Effector memory CD4-positive, alpha-beta T cell (primary cell): ENCODE data around the gene REM1.
"Not testable (repeated sequence)": the region's sequence is repeated elsewhere in the genome, so short reads cannot be mapped to it uniquely, and the experiment has no call there.

Source experiments
- DNase-seq, 3 donors: peaks; one replicate each; pipeline ENCODE4 v3.0.0-alpha.2; 2020
- H3K27ac ChIP-seq: 2 replicates; pipeline ENCODE4 v1.7.0; 2013; ENCODE audit warnings: mild to moderate bottlenecking, low read length, moderate library complexity; ENCODE audit not compliant: insufficient read depth, poor library complexity, severe bottlenecking
- H3K27me3 ChIP-seq: replicated peaks from 2 replicates; pipeline ENCODE4 v1.7.0; 2013; ENCODE audit warnings: mild to moderate bottlenecking, low read length; ENCODE audit not compliant: insufficient read depth, control insufficient read depth, poor library complexity, severe bottlenecking
- H3K36me3 ChIP-seq: 2 replicates; pipeline ENCODE4 v1.7.0; 2013; ENCODE audit warnings: mild to moderate bottlenecking, low read length, moderate library complexity; ENCODE audit not compliant: control insufficient read depth, insufficient read depth
- H3K4me1 ChIP-seq: 2 replicates; pipeline ENCODE4 v1.7.0; 2013; ENCODE audit warnings: low read length, mild to moderate bottlenecking; ENCODE audit not compliant: control insufficient read depth, insufficient read depth, poor library complexity, severe bottlenecking
- H3K4me3 ChIP-seq: 2 replicates; pipeline ENCODE4 v1.7.0; 2013; ENCODE audit warnings: low read length, low read depth, mild to moderate bottlenecking; ENCODE audit not compliant: insufficient read depth, poor library complexity, severe bottlenecking
- H3K9me3 ChIP-seq: 2 replicates; pipeline ENCODE4 v1.7.0; 2013; ENCODE audit warnings: mild to moderate bottlenecking, low read length, moderate library complexity; ENCODE audit not compliant: control insufficient read depth

REM1 gene

DNA sequence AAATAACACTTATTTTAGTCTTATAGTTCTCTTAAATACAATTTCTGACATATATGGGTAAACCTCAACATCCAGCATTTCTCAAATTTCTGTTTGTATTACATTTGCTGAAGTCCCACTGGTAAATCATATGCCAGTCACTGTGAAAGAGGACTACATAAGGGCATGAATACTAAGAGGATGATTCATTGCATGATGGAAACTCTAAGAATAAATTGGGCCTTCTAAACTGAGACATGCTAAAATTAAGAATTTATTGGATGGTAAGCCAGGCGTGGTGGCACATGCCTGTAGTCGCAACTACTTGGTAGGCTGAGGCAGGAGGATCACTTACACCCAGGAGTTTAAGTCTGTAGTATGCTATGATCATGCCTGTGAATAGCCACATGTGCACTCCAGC lies 22.5 kb upstream of the REM1 start:
- Histone ChIP-seq H3K4me3 (no peak overlapping the region), H3K9me3 (no peaks in the 10 kb centered on the region), H3K27me3 (no peaks in the 10 kb centered on the region), H3K27ac (no peak overlapping the region), H3K36me3 (no peaks in the 10 kb centered on the region), H3K4me1 (no peaks in the 10 kb centered on the region)
- no peak for DNase-seq

DNA sequence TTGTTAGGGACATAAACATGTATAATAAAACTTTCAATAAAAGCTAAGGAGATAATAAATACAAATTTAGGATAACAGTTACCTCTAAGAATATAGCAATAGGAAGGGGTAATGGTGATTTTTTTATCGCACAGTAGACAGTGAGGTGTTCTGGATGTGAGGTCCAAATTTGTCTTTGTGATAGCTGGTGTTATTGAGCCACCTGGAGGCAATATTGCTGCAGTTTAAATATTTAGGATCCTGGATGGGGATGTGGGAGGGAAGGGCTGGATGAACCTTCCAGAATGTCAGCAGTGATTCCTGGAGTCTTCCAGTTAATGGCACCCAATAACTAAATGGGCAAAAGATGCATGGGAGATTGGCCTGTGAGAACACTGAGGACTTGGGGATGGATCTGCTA lies 20.7 kb upstream of the REM1 start:
- no peak for DNase-seq
- no peak overlapping the region for H3K4me3 ChIP-seq
- peaks cover 3% of the 10 kb centered on the region for H3K27me3 ChIP-seq
- H3K27ac ChIP-seq: no peak overlapping the region
- H3K9me3 ChIP-seq: no peaks in the 10 kb centered on the region
- no peaks in the 10 kb centered on the region for H3K4me1 ChIP-seq
- H3K36me3 ChIP-seq: no peaks in the 10 kb centered on the region

DNA sequence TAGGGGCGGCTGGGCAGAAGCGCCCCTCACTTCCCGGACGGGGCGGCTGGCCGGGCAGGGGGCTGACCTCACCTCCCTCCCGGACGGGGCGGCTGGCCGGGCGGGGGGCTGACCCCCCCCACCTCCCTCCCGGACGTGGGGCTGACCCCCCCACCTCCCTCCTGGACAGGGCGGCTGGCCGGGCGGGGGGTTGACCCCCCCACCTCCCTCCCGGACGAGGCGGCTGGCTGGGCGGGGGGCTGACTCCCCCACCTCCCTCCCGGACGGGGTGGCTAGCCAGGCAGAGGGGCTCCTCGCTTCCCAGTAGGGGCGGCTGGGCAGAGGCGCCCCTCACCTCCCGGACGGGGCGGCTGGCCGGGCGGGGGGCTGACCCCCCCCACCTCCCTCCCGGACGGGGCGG lies 4.1 kb upstream of the REM1 start:
- H3K27me3 ChIP-seq, DNase-seq, H3K4me1 ChIP-seq, H3K9me3 ChIP-seq, H3K27ac ChIP-seq, H3K4me3 ChIP-seq, H3K36me3 ChIP-seq: not testable (repeated sequence)

DNA sequence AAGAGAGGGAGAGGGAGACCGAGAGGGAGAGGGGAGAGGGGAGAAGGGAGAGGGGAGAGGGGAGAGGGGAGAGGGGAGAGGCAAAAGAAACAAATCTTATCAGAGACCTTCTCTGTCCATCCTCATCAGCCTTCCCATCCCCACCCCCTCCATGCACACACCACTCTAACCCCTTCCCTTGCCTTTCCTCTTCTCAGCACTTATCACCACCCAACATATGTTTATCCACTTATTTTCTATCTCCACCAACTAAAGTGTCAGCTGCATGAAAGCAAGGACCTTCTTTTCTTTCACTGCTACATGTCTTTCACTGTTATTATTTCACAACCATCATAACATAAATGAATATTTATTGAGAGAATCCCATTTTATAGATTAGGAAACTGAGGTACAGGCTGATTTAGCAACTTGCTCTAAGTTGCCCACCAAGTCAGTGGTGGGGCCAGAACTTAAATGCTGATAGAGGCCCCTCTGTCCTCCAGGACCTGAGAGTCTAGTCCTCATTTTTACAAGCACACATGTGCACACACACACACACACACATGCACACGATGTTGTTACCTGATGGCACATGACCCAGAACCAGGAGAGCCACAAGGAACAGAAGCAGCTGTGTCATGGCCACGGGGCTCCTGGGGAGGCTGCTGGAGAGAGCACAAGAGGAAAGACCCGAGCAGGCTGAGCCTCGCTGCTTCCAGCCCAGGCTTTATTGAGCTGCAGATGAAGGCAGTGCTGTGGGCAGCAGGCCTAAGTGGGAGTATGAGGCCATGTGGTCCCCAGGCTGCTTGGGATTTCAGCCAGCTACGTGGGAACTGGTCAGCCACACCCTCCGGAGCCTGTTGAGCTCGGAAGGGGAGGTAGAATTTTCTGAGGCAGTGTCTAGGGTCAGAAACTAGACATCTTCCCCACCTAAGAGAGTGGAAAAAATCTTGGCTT lies 2.4 kb upstream of the REM1 start:
- Histone ChIP-seq H3K4me3 (no peak overlapping the region), H3K4me1 (peaks cover 3% of the 10 kb centered on the region), H3K27me3 (peaks cover 6% of the 10 kb centered on the region), H3K9me3 (no peaks in the 10 kb centered on the region), H3K27ac (no peak overlapping the region), H3K36me3 (no peaks in the 10 kb centered on the region)
- no peak for DNase-seq

DNA sequence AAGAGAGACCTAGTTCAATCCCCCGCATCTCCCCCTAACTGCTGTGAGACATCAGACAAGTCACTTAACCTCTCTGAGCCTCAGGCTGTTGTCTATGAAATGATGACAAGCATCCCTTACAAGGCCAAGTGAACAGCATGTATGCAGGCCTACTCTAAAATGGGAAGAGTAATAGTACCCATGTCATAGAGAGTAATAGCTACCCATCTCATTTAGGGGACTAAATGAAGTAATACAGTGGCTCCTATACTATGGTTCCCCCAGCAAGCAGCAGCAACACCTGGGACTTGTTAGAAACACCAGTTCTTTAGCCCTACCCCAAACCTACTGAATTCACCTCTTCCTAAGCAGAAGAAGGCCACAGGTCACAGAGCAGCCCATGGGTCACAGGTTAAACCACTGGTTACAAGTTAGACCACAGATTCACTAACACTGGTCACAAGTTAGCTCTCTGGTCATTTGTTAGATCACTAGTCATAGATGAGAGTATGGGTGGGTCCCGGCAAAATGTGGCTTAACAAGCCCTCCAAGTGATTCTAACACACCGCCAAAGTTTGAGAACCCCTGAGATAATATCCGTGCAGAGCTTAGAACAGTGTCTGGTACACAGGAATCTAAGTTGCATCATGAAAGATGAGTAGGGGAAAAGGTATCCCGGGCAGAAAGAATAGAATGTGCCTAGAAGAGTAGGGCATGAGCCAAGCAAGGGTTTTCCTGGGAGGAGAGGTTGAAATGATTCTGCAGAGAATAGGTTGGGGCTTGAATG lies 1.6 kb upstream of the REM1 start:
- Histone ChIP-seq H3K9me3 (no peaks in the 10 kb centered on the region), H3K4me1 (peaks cover 3% of the 10 kb centered on the region), H3K27me3 (peaks cover 6% of the 10 kb centered on the region), H3K36me3 (no peaks in the 10 kb centered on the region), H3K4me3 (no peak overlapping the region), H3K27ac (no peak overlapping the region)
- no peak for DNase-seq

DNA sequence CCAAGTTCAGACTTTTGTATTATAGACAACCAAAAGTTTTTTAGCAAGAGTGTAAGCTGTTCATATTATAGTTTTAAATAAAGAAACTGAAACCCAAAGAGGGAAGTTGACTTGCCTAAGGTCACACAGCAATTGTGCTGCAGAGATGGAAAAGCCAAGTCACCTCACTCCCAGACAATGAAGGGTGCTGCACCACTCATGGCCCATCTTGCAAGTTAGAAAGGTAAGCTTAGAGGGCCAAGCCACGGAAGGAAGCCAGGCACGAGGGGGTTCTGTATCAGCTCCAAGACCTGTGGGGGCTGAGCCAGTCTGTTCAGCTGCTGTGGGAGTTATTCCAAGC lies 1.0 kb upstream of the REM1 start:
- Histone ChIP-seq H3K4me1 (peaks cover 3% of the 10 kb centered on the region), H3K9me3 (no peaks in the 10 kb centered on the region), H3K4me3 (no peak overlapping the region), H3K27ac (no peak overlapping the region), H3K27me3 (peaks cover 6% of the 10 kb centered on the region), H3K36me3 (no peaks in the 10 kb centered on the region)
- no peak for DNase-seq

DNA sequence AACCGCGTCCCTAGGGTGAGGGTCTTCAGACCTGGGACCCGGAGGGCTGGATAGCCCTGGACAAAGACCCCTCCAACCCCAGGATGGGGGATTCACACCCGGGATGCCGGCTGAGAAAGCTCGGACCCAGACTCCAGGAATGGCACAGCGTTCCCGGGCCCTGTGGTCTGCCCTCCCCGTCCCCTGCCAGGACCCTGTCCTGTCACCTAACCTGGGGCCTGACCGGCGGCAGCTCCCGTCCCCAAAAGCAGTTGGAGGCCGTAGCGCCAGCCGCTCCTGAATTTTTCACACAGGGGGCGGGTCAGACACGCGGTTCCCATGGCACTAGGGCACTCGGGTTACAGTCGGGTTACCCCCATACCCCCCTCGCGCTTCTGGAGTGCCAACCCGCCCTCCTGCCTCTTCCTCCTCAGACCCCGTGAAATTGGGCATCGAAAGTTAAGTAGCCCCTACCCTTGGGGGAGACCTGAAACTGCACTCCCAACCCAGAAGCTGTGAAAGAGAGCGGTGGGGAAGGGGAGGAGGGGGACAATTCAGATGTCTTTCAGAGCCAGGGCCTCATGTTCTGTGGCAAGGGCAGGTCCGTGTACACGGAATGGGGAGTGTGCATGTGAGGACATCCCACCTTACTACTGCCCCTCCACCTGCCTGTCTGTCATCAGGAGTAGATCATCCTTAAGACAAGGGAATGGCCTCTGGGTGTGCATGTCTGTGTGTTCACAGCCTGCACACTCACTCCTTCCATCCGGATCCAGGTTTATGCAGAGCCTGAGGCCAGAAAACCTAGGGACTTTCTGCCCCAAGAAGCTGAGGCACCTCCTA lies 595 bp downstream of the REM1 start:
- Histone ChIP-seq H3K4me3 (no peak overlapping the region), H3K4me1 (peaks cover 3% of the 10 kb centered on the region), H3K27me3 (peaks cover 6% of the 10 kb centered on the region), H3K9me3 (no peaks in the 10 kb centered on the region), H3K27ac (no peak overlapping the region), H3K36me3 (no peaks in the 10 kb centered on the region)
- DNase-seq: no peak

DNA sequence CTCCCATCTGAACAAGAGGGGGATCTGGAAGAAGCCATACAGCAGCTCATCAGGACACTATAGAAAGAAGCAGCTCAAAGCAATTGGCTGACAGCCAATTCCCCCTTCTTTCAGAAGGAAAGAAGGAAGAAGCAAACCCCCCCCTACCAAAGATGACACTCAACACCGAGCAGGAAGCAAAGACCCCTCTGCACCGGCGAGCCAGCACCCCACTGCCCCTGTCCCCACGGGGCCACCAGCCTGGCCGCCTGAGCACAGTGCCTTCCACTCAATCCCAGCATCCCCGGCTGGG lies 1.2 kb downstream of the REM1 start:
- H3K27ac ChIP-seq: no peak overlapping the region
- no peak for DNase-seq
- H3K4me3 ChIP-seq: no peak overlapping the region
- no peaks in the 10 kb centered on the region for H3K9me3 ChIP-seq
- no peaks in the 10 kb centered on the region for H3K36me3 ChIP-seq
- peaks cover 6% of the 10 kb centered on the region for H3K27me3 ChIP-seq
- peaks cover 3% of the 10 kb centered on the region for H3K4me1 ChIP-seq

DNA sequence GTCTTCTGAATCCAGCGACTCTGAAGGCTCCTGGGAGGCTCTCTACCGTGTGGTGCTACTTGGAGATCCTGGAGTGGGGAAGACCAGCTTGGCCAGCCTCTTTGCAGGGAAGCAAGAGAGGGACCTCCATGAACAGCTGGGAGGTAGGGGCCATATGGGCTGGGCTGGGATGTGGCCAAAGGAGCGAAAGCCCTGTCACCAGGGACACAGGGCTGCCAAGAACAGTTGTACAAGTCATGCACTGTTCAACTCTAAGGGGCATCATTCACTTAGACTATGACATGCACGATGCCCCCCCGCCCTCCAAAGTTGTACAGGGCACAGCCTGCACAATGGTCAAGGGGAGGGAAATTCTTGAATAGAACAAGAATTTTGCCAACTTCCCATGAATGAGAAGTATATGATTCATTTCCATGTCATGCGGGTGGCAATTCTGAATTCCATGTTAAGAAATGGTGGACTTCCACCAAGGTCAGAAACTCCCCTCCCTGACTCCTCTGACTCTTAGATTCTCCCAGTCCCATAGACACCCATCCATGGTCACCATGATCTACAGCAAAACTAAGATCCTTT lies 1.6 kb downstream of the REM1 start:
- H3K4me3 ChIP-seq: no peak overlapping the region
- H3K4me1 ChIP-seq: peaks cover 3% of the 10 kb centered on the region
- H3K27me3 ChIP-seq: peaks cover 6% of the 10 kb centered on the region
- H3K27ac ChIP-seq: no peak overlapping the region
- DNase-seq: no peak
- H3K36me3 ChIP-seq: no peaks in the 10 kb centered on the region
- no peaks in the 10 kb centered on the region for H3K9me3 ChIP-seq
